ENCODE measurements around the gene LMF1.
"Not testable (repeated sequence)": the region's sequence is repeated elsewhere in the genome, so short reads cannot be mapped to it uniquely, and the experiment has no call there.

The LMF1 gene

GRCh38 chr16:858971-859370 is 111.8 kb downstream of the LMF1 start:
- DNase-seq: not testable (repeated sequence)

- not testable (repeated sequence) for DNase-seq
Measured at GRCh38 chr16:858441-858840, 112.3 kb downstream of the LMF1 start.

DNA sequence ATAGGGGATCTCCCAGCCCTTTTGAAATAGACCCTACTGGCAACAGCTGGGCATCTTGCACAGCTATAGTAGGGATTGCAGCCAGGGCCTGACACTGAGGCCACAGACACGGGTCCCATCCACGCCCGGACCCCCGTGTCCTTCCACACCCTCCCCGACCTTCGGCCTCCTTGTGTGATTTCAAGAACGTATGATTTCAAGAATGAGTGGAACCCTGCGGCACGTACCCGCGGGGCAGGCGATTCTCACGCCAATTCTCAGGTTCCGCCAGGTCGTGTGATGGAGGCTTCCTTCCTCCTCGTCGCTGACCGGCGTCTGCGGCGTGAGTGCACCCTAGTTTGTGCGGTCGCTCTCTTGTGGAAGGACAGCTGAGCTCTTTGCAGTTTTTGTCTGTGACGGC is 114.0 kb downstream of the LMF1 start:
- DNase-seq: no peak

- DNase-seq: peak; percentile 13
Measured at GRCh38 chr16:856101-856500, 114.7 kb downstream of the LMF1 start.

DNA sequence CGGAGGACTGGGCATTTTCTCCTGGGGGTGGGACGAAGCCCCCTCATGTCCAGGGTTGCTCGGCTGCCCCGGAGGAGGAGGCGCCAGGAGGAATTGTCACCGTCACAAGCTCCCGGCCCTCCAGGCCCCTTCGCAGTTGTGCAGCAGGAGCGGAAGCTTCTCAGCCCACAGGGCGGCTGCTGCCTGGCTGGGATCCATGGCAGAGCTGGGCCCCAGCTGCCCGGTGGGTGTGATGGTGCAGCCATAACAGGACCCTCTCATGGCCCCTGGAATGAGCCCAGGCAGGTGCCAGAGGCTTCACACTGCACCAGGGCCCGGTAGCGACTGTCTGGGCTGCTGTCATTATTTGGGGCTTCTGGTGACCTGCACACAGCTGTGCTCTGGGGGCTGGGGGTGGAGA is 115.3 kb downstream of the LMF1 start:
- peak; percentile 44 for DNase-seq

- peak; percentile 23 for DNase-seq
Measured at GRCh38 chr16:854808-855410, 115.9 kb downstream of the LMF1 start.

GRCh38 chr16:853981-854807 is 116.6 kb downstream of the LMF1 start:
- peak; percentile 17 for DNase-seq

DNA sequence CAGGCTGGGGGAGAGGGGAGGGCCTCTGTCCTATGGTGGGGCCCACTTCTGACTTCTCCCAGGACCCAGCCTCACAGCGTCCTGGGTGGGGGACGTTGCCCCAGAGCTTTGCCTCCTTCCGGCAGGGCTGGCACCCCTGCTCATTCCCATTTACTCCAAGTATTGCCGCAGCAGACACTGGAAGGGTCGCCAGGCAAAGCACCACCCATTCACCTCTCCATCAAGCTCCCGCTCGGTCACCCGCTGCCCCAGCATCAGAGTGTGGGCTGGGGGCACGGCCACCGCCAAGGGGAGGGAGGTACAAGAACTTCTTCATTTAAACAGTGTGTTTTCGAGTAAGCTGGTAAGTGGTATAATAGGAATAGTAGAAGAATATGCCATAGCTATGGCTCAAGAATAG is 117.5 kb downstream of the LMF1 start:
- DNase-seq: no peak

- peak; percentile 48 for DNase-seq
Measured at GRCh38 chr16:852451-853185, 118.2 kb downstream of the LMF1 start.

DNA sequence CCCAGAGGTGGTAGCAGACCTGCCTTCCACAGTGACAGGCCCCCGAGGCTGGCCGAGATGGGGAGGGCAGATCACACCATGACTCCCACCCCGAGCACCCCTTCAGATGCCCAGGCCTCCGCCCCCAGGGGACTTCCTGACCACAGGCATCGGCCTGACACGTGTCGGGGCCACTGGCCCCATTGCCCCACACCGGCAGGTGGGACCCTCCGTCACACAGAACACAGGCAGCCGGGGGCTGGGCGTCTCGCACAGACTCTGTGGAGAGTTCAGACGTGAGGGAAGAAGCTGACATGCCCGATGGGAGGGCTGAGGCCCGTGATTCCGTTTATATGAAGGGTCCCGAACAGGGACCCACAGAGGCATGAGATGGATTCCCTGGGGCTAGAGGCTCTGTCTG is 118.9 kb downstream of the LMF1 start:
- no peak for DNase-seq

GRCh38 chr16:851209-851810 is 119.5 kb downstream of the LMF1 start:
- peak; percentile 12 for DNase-seq

- peak; percentile 16 for DNase-seq
Measured at GRCh38 chr16:850668-851067, 120.1 kb downstream of the LMF1 start.

- peak; percentile 11 for DNase-seq
Measured at GRCh38 chr16:848510-849253, 122.1 kb downstream of the LMF1 start.

- DNase-seq: no peak
Measured at GRCh38 chr16:847681-848445, 122.9 kb downstream of the LMF1 start.

DNA sequence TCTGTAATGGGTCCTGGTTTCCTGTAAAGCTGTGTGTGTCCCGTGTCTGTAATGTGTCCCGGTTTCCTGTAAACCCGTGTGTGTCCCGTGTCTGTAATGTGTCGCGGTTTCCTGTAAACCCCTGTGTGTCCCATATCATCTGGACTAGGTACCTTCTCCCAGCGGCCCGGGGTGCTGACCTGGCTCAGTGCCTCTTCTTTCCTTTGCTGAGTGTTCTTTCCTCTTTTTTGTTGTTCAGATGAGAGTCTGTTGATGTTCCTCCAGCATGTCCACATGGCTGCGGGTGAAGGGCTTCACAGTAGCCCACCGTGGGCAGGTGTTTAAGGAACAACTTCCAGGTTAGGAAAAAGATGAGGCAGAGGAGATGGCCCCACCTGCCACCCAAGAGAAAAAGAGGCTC is 123.6 kb downstream of the LMF1 start:
- peak; percentile 12 for DNase-seq

DNA sequence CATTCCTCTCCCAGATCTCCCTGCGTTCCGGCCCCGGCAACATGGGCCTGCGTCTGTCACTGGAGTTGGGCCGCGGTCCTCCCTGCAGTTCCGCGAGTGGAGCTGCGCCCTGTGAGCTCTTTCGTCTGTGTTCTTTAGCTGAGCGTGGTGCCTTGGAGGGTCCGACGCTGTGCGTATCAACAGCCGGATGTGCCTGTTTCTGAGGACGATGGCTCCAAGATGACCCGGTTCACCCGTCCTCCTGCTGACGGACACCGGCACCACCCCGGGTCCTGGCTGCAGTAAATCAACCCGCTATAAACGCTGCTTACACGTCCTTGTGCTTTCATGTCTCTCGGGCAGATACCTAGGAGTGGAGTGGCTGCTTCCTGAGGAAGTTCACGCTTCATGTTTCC is 125.4 kb downstream of the LMF1 start:
- DNase-seq: peak; percentile 10

DNA sequence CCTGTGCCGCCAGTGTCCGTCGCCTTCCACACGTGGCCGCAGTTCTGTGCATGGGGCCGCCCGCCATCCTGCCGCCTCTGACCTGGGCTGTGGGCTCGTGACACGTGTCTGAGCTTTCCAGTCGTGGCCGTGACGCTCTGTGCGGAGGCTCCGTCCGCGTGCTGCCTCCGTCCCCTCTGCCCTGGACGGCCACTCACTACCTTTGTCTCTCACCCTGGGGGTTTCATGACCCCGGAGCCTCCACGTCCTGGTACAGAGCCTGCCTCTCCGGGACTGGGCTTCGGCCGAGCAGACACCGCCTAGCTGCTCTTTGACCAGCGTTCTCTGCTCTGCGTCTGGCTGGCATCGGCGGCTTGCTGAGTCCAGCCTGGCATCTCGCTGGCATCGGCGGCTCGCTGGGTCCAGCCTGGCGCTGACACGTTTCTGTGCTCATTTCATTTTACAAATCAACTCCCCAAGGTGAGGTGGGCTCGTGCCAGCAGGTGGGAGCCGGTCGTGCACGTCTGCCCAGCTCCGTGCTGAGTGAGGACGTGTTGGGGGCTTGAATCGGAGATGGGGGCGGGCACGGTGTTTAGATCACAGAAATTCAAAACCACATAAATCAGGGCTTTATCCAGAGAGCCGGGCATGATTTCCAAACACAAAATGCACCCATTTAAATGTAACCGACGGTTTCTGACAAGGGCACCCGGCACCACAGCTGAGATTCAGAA is 126.0 kb downstream of the LMF1 start:
- DNase-seq: peak; percentile 11

DNA sequence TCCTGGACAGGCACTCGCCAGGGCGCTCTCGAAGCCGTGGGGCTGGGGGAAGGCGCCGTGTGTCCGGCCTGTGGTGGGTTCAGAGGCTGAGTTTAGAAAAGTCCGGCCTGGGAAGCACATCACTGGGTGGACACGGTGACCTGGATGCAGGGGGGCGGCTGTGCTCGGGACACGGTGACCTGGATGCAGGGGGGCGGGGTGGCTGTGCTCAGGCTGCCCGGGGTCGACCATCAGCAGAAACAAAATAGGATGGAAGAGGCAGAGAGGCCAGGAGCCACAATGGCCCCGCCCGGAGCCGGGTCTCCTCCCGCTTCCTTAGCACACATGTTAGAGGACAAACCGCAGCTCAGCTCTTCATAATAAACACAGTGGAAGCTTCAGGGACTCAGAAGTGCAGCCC is 127.0 kb downstream of the LMF1 start:
- DNase-seq: peak; percentile 10

GRCh38 chr16:842711-843560 is 127.8 kb downstream of the LMF1 start:
- DNase-seq: peak; percentile 16

GRCh38 chr16:842061-842476 is 128.7 kb downstream of the LMF1 start:
- DNase-seq: peak; percentile 73

Data from femur (tissue), 1 donor.